BE2C (cell line): ENCODE results near the gene DLL3.

Experiments
- DNase-seq: peaks from one replicate; pipeline ENCODE4 v3.0.0-alpha.2; 2020
- H3K27me3 ChIP-seq: fragments of 250-450 bp; sonication (Bioruptor Pico); 2 replicates; pipeline ENCODE4 v1.5.1; 2020; ENCODE audit warnings: mild to moderate bottlenecking
- H3K36me3 ChIP-seq: fragments of 250-450 bp; sonication (Bioruptor Pico); 2 replicates; pipeline ENCODE4 v1.5.1; 2020; ENCODE audit warnings: mild to moderate bottlenecking
- H3K4me1 ChIP-seq: fragments of 250-450 bp; sonication (Bioruptor Pico); 2 replicates; pipeline ENCODE4 v1.5.1; 2020
- H3K4me3 ChIP-seq: 2 replicates; pipeline ENCODE4 v1.5.1; 2011; ENCODE audit warnings: low read depth, low read length
- H3K9me3 ChIP-seq: fragments of 250-450 bp; sonication (Bioruptor Pico); 2 replicates; pipeline ENCODE4 v1.5.1; 2020
- CTCF ChIP-seq: IDR thresholded peaks from 2 replicates; pipeline ENCODE4 v1.5.1; 2012; ENCODE audit warnings: mild to moderate bottlenecking, low read depth, low read length

DLL3 gene

DNA sequence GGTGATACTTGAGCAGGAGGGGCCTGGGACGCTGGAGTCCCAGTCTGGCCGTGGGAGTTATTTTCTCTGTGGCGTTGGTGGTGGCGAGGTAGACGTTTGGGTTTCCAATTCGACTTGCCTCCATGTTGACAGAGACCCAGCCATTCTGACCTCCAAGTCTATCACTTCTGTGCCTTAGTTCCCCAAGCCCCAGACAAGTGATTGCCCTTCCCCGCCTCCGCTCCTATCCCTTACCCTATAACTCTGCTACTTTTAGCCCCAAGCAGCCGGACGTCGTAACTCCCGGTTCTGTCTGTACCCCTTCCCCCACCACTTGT is 17.6 kb upstream of the DLL3 start:
- Histone ChIP-seq H3K4me3 (peak overlapping the region; percentile 80), H3K36me3 (peaks cover 21% of the 10 kb centered on the region), H3K27me3 (no peaks in the 10 kb centered on the region), H3K4me1 (peaks cover 4% of the 10 kb centered on the region; the same call in 1 of the 2 replicates), H3K9me3 (no peaks in the 10 kb centered on the region)
- DNase-seq: no peak
- no peak for TF ChIP-seq CTCF

GRCh38 chr19:39481676-39482075 is 17.1 kb upstream of the DLL3 start:
- Histone ChIP-seq H3K27me3 (no peaks in the 10 kb centered on the region), H3K9me3 (no peaks in the 10 kb centered on the region), H3K4me3 (peak overlapping the region; percentile 80), H3K4me1 (peaks cover 4% of the 10 kb centered on the region; the same call in 1 of the 2 replicates), H3K36me3 (peaks cover 24% of the 10 kb centered on the region)
- TF ChIP-seq CTCF: no peak
- DNase-seq: no peak

DNA sequence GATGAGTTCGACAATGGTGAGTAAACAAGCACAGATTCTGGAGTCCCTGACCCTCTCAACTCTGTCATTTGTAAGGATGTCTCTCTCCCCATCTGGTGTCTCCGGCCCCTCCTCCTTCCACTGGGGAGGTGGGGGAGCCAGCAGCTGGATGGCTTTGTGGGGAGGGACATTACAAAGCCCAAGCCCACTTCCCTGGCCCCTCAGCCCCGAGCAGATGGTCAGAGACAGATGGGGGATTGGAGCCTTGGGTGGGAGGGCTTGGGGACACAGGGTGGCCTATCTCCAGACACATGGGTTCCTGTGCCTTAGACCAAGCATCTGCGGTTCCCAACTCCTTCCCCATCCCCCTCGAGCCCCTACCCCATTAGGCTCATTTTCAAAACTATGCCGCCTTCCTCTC is 15.6 kb upstream of the DLL3 start:
- no peaks in the 10 kb centered on the region for H3K27me3 ChIP-seq
- no peaks in the 10 kb centered on the region for H3K9me3 ChIP-seq

DNA sequence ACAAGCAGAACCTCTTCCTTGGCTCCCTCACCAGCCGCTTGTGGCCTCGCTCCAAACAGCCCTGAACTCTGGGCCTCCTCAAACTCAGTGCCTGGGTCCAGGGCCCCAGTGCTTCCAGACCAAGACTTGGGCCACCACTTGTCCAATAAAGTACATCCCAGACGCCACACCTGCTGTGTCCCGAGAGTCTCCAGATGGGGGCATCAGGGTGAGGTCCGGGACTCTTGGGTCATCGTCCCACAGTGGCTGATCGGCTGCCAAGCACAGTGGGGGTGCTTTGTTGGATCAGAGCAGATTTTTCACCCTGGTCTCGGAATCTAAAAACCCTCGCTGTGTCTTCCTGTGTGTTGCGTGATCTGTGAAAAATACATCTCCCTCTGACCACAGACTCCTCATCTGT is 9.0 kb upstream of the DLL3 start:
- H3K27me3 ChIP-seq: no peaks in the 10 kb centered on the region
- no peak for TF ChIP-seq CTCF
- H3K4me1 ChIP-seq: no peaks in the 10 kb centered on the region
- no peak for DNase-seq
- H3K4me3 ChIP-seq: no peak overlapping the region
- H3K9me3 ChIP-seq: no peaks in the 10 kb centered on the region
- H3K36me3 ChIP-seq: peaks cover 61% of the 10 kb centered on the region

More for the DNA sequence above, 15.6 kb upstream of the DLL3 start:
- Histone ChIP-seq H3K4me1 (peaks cover 4% of the 10 kb centered on the region; the same call in 1 of the 2 replicates), H3K36me3 (peaks cover 39% of the 10 kb centered on the region), H3K4me3 (no peak overlapping the region)
- no peak for DNase-seq
- TF ChIP-seq CTCF: no peak

DNA sequence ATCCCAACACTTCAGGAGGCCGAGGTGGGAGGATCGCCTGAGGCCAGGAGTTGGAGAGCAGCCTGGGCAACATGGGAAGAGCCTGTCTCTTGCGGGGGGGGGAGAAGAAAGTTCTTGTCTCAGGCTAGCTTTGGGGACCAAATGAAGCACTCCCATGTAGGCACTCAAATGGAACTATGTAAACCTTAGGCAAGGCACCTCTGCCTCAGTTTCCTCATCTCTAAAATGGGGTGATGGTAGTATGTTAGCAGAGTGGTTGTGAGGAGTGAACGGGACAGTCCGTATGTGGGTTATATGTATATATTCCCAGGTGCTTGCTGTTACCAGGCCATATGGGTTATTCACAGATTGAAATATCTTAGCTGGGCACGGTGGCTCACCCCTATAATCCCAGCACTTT is 6.5 kb upstream of the DLL3 start:
- no peak for TF ChIP-seq CTCF
- Histone ChIP-seq H3K36me3 (peaks cover 43% of the 10 kb centered on the region), H3K4me3 (no peak overlapping the region), H3K9me3 (no peaks in the 10 kb centered on the region), H3K27me3 (no peaks in the 10 kb centered on the region), H3K4me1 (0 out of 2 replicates have a peak, but pooled peaks cover under 1% of the 10 kb centered on the region)
- DNase-seq: no peak

GRCh38 chr19:39492788-39493187 is 6.0 kb upstream of the DLL3 start:
- TF ChIP-seq CTCF: no peak
- Histone ChIP-seq H3K9me3 (no peaks in the 10 kb centered on the region), H3K36me3 (peaks cover 37% of the 10 kb centered on the region), H3K4me3 (no peak overlapping the region), H3K27me3 (no peaks in the 10 kb centered on the region), H3K4me1 (0 out of 2 replicates have a peak, but pooled peaks cover 5% of the 10 kb centered on the region)
- no peak for DNase-seq
